Ectodermal cell (in vitro differentiated cells): ENCODE results near the gene FBXO41.
A peak's percentile ranks its signal among the peaks of the same experiment; 100 is the strongest.

Experiments used
- H3K27ac ChIP-seq: 2 replicates; pipeline ENCODE4 v1.7.0; 2013; ENCODE audit warnings: mild to moderate bottlenecking, low read depth, low read length; ENCODE audit not compliant: insufficient read depth, poor library complexity, severe bottlenecking
- H3K27me3 ChIP-seq: 2 replicates; pipeline ENCODE4 v1.7.0; 2013; ENCODE audit warnings: mild to moderate bottlenecking, low read length; ENCODE audit not compliant: insufficient read depth, control insufficient read depth, poor library complexity, severe bottlenecking
- H3K36me3 ChIP-seq: one replicate; pipeline ENCODE4 v1.7.0; 2013; ENCODE audit warnings: low read length; ENCODE audit not compliant: control insufficient read depth, insufficient read depth
- H3K4me1 ChIP-seq: one replicate; pipeline ENCODE4 v1.7.0; 2013; ENCODE audit warnings: low read length; ENCODE audit not compliant: control insufficient read depth, insufficient read depth
- H3K4me3 ChIP-seq: 2 replicates; pipeline ENCODE4 v1.7.0; 2013; ENCODE audit warnings: low read depth, low read length, control low read depth; ENCODE audit not compliant: insufficient read depth
- H3K9me3 ChIP-seq: 2 replicates; pipeline ENCODE4 v1.7.0; 2013; ENCODE audit warnings: mild to moderate bottlenecking, low read length, moderate library complexity; ENCODE audit not compliant: control insufficient read depth
- WGBS, 2 experiments: methylation state at CpG; one replicate each; pipeline ENCODE4 v1.1.7; 2013; ENCODE audit warnings: missing lambda C conversion rate in 2 of 2; 5-methylcytosine and 5-hydroxymethylcytosine counted together

Gene FBXO41

DNA sequence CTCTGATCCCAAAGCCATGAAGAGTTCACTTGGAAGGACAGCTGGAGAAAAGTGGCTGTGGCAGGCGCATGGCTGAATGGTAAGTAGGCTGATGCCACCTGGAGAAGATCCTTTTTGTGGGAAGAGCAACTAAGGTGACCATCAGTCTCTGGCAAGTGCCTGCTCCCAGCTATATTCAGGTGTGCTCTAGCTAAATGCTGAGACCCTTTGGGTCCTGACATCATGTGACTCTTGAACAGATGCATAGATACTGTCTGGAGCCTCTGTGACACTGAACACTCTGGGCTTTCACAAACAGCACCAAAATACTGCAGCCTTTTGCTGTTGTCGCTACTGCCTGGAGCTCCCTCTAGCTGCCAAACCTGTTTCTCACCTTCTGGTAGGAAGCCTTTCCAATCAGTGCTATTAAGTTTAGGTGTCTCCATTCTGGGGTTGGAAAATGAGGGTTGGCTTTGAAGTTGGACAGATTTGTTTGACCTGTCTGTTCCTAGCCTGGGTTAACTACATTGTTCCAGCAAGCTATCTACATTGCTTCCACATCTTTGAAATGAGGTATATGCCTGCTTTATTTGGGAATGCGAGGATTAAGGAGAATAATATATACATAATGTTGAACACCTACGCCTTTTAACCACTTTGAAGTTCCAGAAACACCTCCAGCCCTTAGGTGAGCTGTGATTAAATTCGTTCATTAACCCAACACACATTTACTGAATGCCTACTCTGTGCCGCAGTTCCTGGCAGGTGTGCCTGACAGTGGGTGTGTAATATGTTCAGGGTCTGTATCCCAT, 6.0 kb upstream of the FBXO41 start:
- 58% methylated on average over 5 of the region's 6 CpGs for WGBS, 2 experiments
- Histone ChIP-seq H3K9me3 (no peaks in the 10 kb centered on the region), H3K4me3 (no peak overlapping the region), H3K4me1 (peaks cover 16% of the 10 kb centered on the region), H3K36me3 (no peaks in the 10 kb centered on the region), H3K27me3 (peaks cover 100% of the 10 kb centered on the region), H3K27ac (no peak overlapping the region)

DNA sequence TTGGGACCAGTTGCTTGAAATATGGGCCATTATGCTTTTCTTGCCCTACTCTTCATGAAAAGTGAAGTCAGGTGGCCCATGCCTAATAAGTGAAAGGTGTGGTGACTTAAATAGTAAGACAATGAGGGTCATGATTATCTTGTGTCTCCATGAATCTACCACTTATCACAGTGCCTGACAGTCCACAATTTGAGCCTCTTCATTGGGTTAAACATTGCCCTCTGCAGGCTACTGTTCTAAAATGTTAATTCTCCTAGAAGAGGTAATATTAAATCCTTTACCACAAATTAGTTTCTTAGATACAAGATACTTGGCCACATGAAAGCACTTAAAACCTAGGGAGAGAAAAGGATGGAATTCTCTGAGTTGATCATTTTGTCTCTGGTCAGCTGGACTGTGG, 5.0 kb upstream of the FBXO41 start:
- Histone ChIP-seq H3K27me3 (peaks cover 100% of the 10 kb centered on the region), H3K4me3 (no peak overlapping the region)

DNA sequence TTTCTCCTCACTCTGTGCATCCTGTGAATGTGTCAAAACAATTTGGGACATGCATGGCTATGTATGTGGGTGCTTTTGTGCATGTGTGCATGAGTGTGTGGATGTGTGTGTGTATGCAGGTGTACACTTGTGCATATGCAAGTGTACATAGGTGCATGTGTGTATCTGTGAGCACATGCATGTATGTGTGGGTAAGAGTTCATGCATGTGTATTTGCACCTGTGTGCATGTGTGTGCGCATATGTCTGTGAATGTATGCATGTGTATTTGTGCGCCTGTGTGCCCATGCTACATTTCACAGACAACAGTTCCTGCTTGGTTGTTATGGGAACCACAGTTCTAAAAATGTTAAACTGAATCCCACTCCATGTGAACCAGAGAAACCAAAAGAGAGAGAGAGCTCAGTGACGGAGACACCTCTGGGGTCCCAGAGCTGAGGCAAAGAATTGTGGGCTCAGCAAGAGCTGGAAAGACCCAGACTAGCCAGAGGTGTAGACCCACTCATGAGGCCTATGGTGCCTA, 1.9 kb upstream of the FBXO41 start:
- peaks cover 7% of the 10 kb centered on the region for H3K4me1 ChIP-seq
- H3K36me3 ChIP-seq = no peaks in the 10 kb centered on the region
- H3K27ac ChIP-seq = no peak overlapping the region
- H3K4me3 ChIP-seq = no peak overlapping the region
- WGBS, 2 experiments = 87 to 88% methylated on average over 3 of the region's 3 CpGs
- H3K27me3 ChIP-seq = peaks cover 82% of the 10 kb centered on the region
- no peaks in the 10 kb centered on the region for H3K9me3 ChIP-seq

More for the DNA sequence above, 5.0 kb upstream of the FBXO41 start:
- Histone ChIP-seq H3K9me3 (no peaks in the 10 kb centered on the region), H3K36me3 (no peaks in the 10 kb centered on the region), H3K4me1 (peaks cover 22% of the 10 kb centered on the region), H3K27ac (no peak overlapping the region)

DNA sequence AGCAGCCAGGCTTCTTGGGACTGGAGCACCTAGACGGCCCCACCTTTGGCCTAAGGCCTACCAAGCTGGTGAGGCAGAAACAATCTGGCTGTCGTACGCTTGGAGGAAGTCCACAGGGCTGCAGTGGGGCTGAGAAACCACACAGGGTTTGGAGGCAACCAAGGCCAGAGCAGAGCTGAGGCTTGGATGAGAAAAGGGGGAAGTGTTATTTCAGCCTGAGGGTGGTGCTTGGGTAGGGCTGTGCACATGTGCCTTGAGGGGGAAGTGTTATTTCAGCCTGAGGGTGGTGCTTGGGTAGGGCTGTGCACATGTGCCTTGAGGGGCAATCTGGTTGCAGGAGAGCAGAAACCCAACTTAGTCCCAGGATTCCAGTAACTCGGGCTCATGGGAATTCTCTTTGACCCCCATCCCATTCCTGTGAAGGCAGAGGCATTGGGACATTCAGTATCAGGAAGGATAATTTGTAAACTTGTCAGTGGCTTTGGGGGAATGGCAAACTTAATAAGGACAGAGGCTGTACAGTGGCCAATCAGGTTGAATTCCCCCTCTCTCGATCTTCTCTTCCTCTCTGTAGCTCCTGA, 971 bp upstream of the FBXO41 start:
- Histone ChIP-seq H3K36me3 (no peaks in the 10 kb centered on the region), H3K27ac (no peak overlapping the region), H3K9me3 (no peaks in the 10 kb centered on the region), H3K4me3 (peak overlapping the region; percentile 64), H3K27me3 (peaks cover 72% of the 10 kb centered on the region), H3K4me1 (peaks cover 7% of the 10 kb centered on the region)
- 67 to 69% methylated on average over 5 of the region's 5 CpGs for WGBS, 2 experiments

DNA sequence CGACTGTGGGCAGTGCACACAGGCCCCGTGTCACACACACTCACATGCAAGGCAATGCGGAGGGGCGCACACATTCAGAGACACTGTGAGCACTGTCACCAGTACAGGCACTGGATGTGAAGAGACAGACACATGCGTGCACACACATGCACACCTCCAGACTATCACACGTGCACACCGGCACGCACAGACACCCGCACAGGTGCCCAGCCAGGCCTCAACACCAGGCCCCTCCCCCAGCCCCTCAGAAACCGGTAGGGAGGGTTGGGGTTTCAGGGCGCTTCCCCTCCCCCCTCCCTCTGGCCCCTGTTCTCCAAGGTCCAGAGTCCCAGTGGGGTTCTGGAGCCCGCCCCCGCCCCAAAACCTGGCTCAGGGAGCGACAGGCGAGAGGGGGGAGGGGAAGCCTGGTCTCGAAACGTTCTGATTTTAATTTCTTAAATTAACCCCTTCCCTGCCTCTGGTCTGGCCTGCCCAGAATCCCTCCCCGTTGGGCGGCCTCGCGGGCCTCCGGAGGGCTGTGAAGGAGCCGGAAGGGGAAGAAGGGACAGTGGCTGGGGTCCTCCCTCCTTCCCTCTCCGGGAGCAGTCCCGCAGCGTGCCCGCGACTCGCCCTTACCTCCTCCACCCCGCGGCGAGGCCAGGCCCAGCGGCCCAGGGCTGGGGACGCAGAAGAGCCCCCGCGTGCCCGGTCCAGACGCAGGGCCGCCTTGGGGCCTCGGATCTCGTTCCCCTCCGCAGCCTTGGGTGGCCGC, 558 bp downstream of the FBXO41 start:
- Histone ChIP-seq H3K27ac (no peak overlapping the region), H3K36me3 (no peaks in the 10 kb centered on the region), H3K27me3 (peaks cover 57% of the 10 kb centered on the region), H3K4me1 (peaks cover 7% of the 10 kb centered on the region), H3K4me3 (peak overlapping the region; percentile 64), H3K9me3 (no peaks in the 10 kb centered on the region)
- WGBS, 2 experiments = 5 to 6% methylated on average over 42 to 43 of the region's 43 CpGs

DNA sequence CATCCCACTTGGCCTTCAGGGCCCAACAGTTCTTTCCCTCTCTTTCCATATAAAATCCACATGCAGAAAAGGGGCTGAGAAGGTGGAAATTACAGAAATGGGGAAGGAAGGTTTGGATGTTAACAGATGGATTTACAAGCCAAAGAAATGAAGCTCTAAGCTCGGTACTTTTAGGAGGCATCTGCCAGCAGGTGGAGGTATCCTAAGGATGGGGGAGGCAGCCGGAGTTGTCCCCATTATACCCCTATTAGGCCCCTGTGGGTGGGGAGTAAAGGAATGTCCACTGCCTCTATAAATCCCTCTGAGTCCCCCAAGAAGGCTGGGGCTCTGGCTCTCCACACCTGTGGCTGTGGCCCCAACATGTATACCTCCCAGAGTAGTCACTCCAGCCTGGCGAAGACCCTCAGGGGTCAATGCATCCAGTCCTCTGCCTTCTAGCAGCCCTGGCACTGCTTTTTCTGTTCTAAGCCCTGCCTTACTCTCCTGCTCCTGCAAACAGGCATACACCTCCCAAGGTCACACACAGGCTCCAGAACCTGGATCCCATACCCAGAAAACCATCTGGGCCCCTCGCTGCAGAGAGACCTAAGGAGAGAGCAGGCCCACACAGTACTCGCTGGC, 1.2 kb downstream of the FBXO41 start:
- no peak overlapping the region for H3K27ac ChIP-seq
- H3K4me3 ChIP-seq = peak overlapping the region; percentile 64
- H3K9me3 ChIP-seq = no peaks in the 10 kb centered on the region
- no peaks in the 10 kb centered on the region for H3K36me3 ChIP-seq
- WGBS, 2 experiments = 49 to 56% methylated on average over 5 of the region's 5 CpGs
- peaks cover 50% of the 10 kb centered on the region for H3K27me3 ChIP-seq
- H3K4me1 ChIP-seq = peaks cover 7% of the 10 kb centered on the region

DNA sequence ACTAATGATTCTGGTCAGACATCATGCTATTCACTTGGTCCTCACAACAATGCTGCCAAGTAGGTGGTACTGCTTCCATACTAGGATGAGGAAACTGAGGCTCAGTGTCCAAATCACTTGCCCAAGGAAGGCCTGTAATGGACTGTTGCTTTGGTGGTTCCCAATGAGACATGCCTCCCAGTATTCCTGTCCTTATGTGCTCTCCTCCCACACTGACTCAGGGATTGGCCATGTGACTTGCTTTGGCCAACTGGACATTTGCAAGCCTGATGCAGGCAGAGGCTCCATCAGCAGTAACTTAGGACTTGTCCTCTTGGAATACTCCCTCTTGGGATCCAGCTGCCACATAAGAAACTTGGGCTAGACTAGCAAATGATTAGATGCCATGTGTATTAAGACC, 3.0 kb downstream of the FBXO41 start:
- H3K36me3 ChIP-seq = no peaks in the 10 kb centered on the region
- peaks cover 7% of the 10 kb centered on the region for H3K4me1 ChIP-seq
- no peaks in the 10 kb centered on the region for H3K9me3 ChIP-seq
- no peak overlapping the region for H3K27ac ChIP-seq
- H3K27me3 ChIP-seq = peaks cover 32% of the 10 kb centered on the region
- H3K4me3 ChIP-seq = no peak overlapping the region

DNA sequence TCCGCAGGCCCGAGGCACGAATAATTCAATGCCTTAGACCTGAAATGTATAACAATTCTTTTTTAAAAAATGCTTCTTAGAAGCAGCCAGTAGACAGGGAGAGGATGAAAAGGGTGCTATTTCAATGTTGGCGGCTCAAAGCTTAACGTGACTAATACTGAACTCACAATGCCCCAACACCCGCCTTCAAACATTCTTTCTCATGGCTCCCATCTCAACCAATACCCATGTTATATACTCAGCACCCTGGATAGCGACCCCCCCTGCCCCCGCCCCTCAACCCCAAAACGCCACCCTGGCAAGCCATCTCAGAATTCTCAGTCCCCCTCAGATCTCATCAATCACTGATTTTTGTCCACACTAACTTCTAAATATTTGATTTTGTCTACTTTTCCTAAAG, 4.4 kb downstream of the FBXO41 start:
- Histone ChIP-seq H3K4me3 (no peak overlapping the region), H3K27me3 (peaks cover 18% of the 10 kb centered on the region), H3K27ac (no peak overlapping the region), H3K4me1 (peaks cover 2% of the 10 kb centered on the region), H3K36me3 (no peaks in the 10 kb centered on the region), H3K9me3 (no peaks in the 10 kb centered on the region)
- WGBS, 2 experiments = 76% methylated on average over 9 of the region's 9 CpGs

DNA sequence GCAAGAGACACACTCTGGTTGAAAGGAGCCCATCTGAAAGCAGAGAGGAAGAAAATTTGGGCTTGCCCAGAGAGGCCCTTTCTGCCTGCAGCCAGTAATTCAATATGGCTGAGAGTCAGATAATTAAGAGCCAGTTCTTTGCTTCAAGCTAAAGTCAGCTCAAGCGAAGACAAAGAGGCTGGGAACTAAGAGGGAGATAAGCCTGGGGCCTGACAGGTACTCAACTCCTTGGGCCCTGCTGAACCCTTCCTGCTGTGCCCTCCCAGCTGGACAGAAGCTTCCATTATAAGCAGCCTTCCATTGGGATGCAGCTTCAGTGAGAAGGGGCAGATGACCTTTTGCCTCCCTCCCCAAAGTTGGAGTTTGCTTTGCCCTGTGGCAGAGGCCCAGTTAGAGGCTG, 12.0 kb downstream of the FBXO41 start:
- no peak overlapping the region for H3K4me3 ChIP-seq
- H3K9me3 ChIP-seq = no peaks in the 10 kb centered on the region
- no peaks in the 10 kb centered on the region for H3K36me3 ChIP-seq
- WGBS, 2 experiments = 45% methylated on average over 1 of the region's 1 CpG
- H3K27ac ChIP-seq = no peak overlapping the region
- peaks cover 4% of the 10 kb centered on the region for H3K4me1 ChIP-seq
- peaks cover 42% of the 10 kb centered on the region for H3K27me3 ChIP-seq
